ENCODE data around the gene ACOXL.
"Not testable (repeated sequence)": the region's sequence is repeated elsewhere in the genome, so short reads cannot be mapped to it uniquely, and the experiment has no call there.

The ACOXL gene

GRCh38 chr2:110732422-110733413 lies at the start of gene ACOXL:
Gene ACOXL, plus strand, starts transcription at chr2:110732573. Its CDS starts 35,817 bp downstream, at chr2:110768390.
- no peak for FAIRE-seq

GRCh38 chr2:110682872-110683271 lies 49.5 kb upstream of the ACOXL start:
- no peak for FAIRE-seq

DNA sequence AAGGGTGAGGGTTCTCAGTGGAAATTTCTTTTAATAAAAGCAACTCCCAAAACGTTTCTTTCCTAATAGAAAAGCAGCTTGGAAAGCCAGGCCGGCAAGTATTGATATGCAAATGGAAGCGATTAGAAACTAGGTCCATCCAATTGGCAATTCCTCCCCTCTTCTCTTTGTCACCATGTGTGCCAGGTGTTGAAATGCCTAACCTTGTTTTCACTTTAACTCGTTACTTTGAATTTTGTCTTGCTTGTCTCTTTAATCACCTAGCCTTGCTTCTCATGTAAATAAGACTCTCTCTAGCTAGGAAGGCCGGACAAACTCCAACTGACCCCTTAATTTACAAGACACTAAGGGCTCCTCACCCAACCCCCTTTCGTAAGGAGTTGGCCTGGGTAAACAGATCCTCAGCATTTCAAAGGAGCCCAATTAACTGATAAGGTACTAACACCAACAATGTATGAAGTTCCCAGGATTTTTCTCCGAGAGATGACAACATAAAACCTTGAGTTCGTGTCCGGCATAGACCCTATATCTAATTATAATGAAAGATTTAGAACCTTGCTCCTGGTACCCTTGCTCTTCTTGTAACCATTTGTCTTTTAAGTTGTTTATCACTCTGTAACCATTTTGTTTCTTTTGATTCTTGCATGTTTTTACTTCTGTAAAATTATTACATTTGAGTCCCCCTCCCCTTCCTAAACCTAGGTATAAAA lies 44.4 kb upstream of the ACOXL start:
- not testable (repeated sequence) for FAIRE-seq

- FAIRE-seq = no peak
Measured at GRCh38 chr2:110688594-110689091, 43.7 kb upstream of the ACOXL start.

GRCh38 chr2:110690083-110690965 lies 42.0 kb upstream of the ACOXL start:
- FAIRE-seq = no peak

DNA sequence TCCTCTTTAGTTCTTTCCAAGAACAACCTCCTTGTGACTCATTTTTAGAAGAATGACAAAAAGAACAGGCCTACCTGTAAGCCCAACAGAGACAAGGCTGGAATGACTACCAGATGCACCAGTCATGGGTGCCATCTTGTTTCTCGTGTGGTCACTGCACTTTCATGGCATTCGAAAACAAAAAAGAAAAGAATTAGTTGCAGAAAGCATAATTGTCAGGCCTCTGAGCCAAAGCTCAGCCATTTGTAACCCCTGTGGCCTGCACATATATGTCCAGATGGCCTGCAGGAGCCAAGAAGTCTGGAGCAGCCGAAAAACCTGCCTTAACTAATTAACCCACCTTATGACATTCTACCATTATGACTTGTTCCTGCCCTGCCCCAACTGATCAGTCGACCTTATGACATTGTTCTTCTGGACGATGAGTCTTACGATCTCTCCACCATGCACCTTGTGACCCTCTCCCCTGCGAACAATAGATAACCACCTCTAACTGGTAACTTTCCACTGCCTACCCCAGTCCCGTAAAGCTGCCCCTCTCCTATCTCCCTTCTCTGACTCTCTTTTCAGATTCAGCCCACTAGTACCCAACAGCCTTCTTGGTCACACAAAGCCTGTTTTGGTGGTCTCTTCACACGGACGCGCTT lies 40.6 kb upstream of the ACOXL start:
- no peak for FAIRE-seq

DNA sequence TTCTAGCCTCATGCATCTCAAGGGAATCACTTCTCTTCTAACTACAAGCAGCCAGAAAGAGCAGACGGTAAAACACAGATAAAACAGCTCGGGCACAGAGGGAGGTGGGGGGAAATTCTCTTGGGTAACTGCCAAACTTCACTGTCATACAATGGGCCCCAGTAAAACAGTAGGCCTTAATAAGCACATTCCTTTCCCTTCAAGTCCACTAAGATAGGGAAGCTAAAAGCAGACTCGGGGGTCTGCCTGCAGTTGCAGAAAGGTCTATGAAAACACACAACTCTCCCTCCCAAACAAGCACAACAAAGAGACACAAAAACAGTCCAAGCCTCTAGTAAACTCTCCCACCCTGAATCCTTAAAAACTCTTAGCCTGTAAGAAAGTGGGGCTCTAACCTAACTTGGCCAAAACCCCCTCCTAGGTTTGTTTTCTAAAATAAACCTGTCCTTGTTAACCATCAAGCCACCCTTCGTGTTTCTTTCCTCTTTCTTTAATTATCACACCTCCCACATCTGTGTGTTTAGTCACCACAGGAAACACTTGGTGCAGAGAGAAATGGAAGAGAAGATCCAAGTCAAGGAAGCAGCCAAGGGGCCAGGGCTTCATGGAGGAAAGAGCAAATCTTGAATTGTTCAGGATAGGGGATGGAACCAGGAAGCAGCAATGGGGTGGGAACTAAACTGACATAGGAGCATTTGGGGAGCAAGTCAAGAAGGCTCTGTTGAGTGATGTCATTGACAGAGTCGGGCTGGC lies 37.1 kb upstream of the ACOXL start:
- not testable (repeated sequence) for FAIRE-seq

- FAIRE-seq = not testable (repeated sequence)
Measured at GRCh38 chr2:110698253-110698652, 34.1 kb upstream of the ACOXL start.

DNA sequence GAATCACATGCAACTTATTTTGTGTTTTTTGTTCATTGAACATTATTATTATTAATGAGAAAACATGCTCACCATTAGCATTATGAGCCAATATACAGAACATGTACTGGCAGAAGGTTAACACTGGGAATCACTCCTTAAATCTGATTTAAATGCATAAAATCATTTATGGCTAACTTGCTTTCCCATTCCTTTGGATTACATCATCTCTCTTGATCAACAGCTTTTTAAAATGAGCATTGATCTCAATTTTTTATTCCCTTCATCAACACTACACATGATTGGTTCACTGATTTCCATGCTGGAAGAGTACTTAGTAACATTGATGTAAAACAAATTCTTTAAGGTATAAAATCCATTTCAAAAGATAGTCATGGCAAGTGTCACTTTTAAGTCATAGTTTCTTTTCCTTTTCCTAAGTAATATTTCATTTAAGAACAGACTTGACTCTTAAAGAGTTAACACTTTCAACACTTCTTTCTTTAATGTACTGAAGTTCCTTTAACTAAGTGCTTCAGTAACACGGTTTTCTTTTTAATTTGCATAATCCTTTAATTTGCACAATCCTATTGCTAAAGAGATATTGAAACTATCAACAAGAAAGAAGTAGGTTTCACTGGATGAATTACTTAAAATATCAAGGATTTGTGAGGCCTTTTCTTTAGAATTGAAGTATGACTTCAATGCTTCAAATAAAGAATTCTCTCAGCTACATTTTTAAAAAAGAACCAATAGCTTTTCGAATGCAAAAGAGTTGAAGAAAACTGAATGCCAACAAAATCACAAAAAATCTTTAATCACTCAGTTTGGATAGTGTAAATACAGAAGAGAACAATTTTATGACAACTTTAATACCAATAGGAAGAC lies 29.6 kb upstream of the ACOXL start:
- FAIRE-seq = no peak

GRCh38 chr2:110707386-110707965 lies 24.9 kb upstream of the ACOXL start:
- no peak for FAIRE-seq

DNA sequence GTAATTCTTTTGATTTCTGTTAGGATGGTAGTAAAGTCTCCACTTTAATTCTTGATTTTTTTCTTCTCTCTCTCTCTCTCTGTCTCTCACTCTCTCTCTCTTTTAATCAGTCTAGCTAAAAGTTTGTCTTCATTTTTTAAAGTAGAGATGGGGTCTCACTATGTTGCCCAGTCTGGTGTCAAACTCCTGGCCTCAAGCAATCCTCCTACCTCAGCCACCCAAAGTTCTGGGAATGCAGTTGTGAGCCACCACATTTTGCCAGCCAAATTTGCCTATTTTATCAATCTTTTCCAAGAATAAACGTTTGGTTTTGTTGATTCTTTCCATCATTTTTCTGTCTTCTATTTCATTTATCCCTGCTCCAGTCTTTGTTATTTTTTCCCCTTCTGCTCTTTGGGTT lies 23.9 kb upstream of the ACOXL start:
- FAIRE-seq = no peak

GRCh38 chr2:110712737-110713136 lies 19.6 kb upstream of the ACOXL start:
- no peak for FAIRE-seq

DNA sequence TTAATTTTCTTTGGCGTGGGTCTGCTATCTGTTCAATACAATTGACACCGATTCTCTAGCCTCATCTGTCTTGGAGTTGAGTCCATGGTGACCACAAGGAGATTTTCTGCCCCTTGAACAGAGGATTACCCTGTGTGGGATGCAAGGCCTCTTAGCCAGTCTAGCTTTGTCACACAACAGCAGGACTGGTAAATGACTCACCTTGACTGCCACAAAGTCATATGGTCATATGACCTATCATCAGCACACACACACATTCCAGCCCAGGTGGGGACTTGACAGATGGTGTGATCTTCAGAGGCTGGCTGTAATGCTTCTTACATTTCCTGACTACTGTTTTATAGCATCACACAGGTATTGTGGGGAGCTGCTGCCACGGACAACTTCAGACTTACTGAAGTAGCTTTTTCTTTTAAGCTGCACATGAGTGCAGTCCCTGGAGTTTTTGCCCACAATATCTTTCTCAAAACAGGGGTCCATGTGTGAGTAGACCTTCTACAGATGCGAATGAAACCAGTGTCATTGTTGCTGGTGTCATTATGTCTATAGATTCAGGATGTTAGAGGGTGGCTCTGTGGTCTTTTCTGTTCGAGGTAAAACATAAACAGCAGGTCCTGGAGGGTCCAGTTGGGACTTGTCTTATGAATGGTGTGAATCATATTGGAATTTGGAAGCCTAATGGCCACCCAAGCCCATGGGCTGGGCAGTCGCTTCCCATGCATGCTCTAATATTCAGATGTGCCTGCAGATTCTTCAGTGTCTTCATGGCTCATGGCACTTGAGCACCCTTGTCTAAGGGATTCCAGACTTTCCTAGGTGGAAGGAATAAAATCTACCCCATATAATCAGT lies 18.6 kb upstream of the ACOXL start:
- no peak for FAIRE-seq

- no peak for FAIRE-seq
Measured at GRCh38 chr2:110714452-110715224, 17.7 kb upstream of the ACOXL start.

- no peak for FAIRE-seq
Measured at GRCh38 chr2:110716959-110717645, 15.3 kb upstream of the ACOXL start.

- FAIRE-seq = no peak
Measured at GRCh38 chr2:110717734-110718133, 14.6 kb upstream of the ACOXL start.

GRCh38 chr2:110718382-110718781 lies 14.0 kb upstream of the ACOXL start:
- no peak for FAIRE-seq
